Type B pancreatic cell (in vitro differentiated cells): Measurements from ENCODE around the gene RNF34. TPM values are rescaled to one million over a fixed set of nuclear protein-coding genes. Genes with fewer than 3 reads are reported as not detected.

Source experiments
- DNase-seq: peaks from one replicate; pipeline ENCODE4 v3.0.0; 2021; ENCODE audit warnings: mixed read lengths; ENCODE audit not compliant: unreplicated experiment; ENCODE audit errors: extremely low spot score
- H3K27ac Mint-ChIP-seq: 2 replicates; pipeline ENCODE4 v1.8.0; 2021; ENCODE audit warnings: mild to moderate bottlenecking, mixed read lengths
- H3K27me3 Mint-ChIP-seq: 2 replicates; pipeline ENCODE4 v1.8.0; 2021; ENCODE audit warnings: mixed read lengths
- H3K36me3 Mint-ChIP-seq: 2 replicates; pipeline ENCODE4 v1.8.0; 2021; ENCODE audit warnings: mixed read lengths
- H3K4me1 Mint-ChIP-seq: one replicate; pipeline ENCODE4 v1.8.0; 2021; ENCODE audit warnings: mixed read lengths; ENCODE audit not compliant: unreplicated experiment
- H3K4me3 Mint-ChIP-seq: 2 replicates; pipeline ENCODE4 v1.8.0; 2021; ENCODE audit warnings: mild to moderate bottlenecking, mixed read lengths
- H3K9me3 Mint-ChIP-seq: 2 replicates; pipeline ENCODE4 v1.8.0; 2021; ENCODE audit warnings: mixed read lengths
- total RNA-seq: library from RNA; stranded (reverse); gene quantifications from 2 replicates; pipeline ENCODE4 v1.2.1, GENCODE V29; 2021; ENCODE audit warnings: low replicate concordance
- TF ChIP-seq, protein P1 (sequence below): fragments of 200-600 bp; sonication (generic); conservative IDR thresholded peaks from 2 replicates; pipeline ENCODE4 v1.5.0; 2021; ENCODE audit warnings: antibody characterized with exemption, mild to moderate bottlenecking

RNF34 gene
- total RNA-seq, 1 donor from 2014 or later = 47.8 TPM

DNA sequence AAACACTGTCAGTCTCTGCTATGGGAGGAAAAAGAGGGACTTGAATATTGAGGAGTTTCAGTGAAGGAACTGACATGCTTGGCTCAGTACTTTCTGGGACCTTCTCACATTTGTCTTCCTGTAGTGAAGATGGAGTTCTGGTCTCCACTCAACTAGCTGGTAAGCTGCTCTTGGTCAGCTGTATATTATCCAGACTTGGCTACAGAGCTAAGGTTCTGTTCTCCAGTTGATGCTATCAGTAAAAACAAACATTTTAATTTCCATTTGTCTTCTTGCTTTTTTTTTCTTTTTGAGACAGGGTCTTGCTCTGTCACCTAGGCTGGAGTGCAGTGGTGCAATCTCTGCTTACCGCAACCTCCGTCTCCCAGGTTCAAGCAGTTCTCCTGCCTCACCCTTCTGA, 5.3 kb downstream of the RNF34 start:
- H3K27ac Mint-ChIP-seq = no peak overlapping the region
- no peaks in the 10 kb centered on the region for H3K27me3 Mint-ChIP-seq
- peaks cover 26% of the 10 kb centered on the region for H3K4me1 Mint-ChIP-seq
- DNase-seq = no peak
- H3K36me3 Mint-ChIP-seq = peaks cover 11% of the 10 kb centered on the region
- no peaks in the 10 kb centered on the region for H3K9me3 Mint-ChIP-seq
- TF ChIP-seq, protein P1, sequence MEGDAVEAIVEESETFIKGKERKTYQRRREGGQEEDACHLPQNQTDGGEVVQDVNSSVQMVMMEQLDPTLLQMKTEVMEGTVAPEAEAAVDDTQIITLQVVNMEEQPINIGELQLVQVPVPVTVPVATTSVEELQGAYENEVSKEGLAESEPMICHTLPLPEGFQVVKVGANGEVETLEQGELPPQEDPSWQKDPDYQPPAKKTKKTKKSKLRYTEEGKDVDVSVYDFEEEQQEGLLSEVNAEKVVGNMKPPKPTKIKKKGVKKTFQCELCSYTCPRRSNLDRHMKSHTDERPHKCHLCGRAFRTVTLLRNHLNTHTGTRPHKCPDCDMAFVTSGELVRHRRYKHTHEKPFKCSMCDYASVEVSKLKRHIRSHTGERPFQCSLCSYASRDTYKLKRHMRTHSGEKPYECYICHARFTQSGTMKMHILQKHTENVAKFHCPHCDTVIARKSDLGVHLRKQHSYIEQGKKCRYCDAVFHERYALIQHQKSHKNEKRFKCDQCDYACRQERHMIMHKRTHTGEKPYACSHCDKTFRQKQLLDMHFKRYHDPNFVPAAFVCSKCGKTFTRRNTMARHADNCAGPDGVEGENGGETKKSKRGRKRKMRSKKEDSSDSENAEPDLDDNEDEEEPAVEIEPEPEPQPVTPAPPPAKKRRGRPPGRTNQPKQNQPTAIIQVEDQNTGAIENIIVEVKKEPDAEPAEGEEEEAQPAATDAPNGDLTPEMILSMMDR = no peak
- H3K4me3 Mint-ChIP-seq = no peak overlapping the region

DNA sequence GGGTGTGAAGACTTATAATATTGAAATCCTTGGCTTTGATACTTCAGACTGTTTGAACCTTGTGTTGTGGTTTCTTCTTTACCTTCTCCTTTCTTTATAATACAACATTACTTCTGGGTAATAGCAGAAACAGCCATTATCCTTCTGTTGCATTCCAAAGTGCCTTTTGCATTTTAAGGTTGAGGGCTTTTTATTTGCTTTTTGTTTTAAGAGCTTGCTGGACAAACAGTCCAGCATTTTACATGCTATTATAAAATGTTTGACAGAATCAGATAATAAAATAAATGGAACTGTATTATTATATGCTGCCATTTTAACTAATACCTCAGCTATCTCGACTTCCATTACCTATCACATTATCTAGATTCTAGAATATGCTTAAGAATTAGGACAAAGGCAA, 14.0 kb downstream of the RNF34 start:
- no peaks in the 10 kb centered on the region for H3K27me3 Mint-ChIP-seq
- H3K4me1 Mint-ChIP-seq = peaks cover 3% of the 10 kb centered on the region
- H3K9me3 Mint-ChIP-seq = no peaks in the 10 kb centered on the region
- H3K27ac Mint-ChIP-seq = no peak overlapping the region
- H3K4me3 Mint-ChIP-seq = no peak overlapping the region
- H3K36me3 Mint-ChIP-seq = peaks cover 14% of the 10 kb centered on the region
- no peak for DNase-seq
- TF ChIP-seq, protein P1 = no peak

DNA sequence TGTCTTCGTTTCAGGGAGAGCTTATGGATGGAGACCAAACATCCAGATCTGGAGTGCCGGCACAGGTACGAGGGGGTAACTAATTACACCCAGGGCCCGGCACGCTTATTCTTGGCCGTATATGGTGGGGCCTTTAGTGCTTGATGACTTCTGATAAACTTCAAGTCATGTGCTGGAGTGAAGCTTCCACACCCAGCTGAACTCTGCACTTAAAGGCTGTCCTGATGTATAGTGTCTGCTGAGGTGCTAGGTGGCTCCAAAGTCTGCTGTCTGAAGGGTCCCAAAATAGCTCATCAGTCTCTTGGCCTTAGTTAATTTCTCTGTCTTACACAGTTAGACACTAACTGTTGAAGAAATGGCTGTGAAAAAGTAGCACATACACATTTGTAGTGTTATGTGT, 17.9 kb downstream of the RNF34 start:
- peaks cover 23% of the 10 kb centered on the region for H3K36me3 Mint-ChIP-seq
- no peak overlapping the region for H3K4me3 Mint-ChIP-seq
- H3K4me1 Mint-ChIP-seq = no peaks in the 10 kb centered on the region
- H3K27ac Mint-ChIP-seq = no peak overlapping the region
- TF ChIP-seq, protein P1 = no peak
- no peaks in the 10 kb centered on the region for H3K9me3 Mint-ChIP-seq
- no peak for DNase-seq
- no peaks in the 10 kb centered on the region for H3K27me3 Mint-ChIP-seq

DNA sequence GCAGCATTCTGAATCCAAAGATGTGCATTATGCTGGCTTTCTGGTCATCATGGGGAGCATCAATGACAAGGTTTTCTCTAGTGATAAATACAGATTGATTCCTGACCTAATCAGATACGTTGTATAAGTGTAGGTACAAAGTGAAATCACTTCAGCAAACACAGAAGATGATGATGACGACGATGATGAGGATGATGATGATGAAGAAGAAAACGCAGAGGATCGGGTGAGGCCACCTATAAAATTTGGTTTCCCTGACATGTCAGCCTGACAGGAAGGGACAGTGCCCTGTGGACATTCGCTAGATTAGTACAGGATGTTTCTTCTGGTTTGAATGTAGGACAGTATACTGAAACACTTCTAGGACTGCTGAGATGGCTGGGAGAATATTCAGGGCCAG, 20.2 kb downstream of the RNF34 start:
- Mint-ChIP-seq H3K36me3 (peaks cover 21% of the 10 kb centered on the region), H3K27ac (no peak overlapping the region), H3K27me3 (no peaks in the 10 kb centered on the region), H3K9me3 (no peaks in the 10 kb centered on the region), H3K4me1 (no peaks in the 10 kb centered on the region), H3K4me3 (no peak overlapping the region)
- no peak for DNase-seq
- TF ChIP-seq, protein P1 = no peak

DNA sequence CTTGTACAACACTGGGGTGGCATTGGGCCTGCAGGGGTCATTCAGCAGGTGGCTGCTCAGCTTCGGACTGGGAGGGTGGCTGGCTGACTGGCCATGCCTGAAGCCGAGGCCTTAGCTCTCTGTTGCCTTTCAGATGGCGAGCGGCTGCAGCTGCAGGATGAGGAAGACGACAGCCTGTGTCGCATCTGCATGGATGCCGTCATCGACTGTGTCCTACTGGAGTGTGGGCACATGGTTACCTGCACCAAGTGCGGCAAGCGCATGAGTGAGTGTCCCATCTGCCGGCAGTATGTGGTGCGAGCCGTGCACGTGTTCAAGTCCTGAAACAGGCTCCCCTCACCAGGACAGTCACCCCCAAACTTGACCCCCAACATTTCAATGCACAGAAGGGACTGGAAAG, 23.3 kb downstream of the RNF34 start:
- H3K9me3 Mint-ChIP-seq = no peaks in the 10 kb centered on the region
- no peak overlapping the region for H3K4me3 Mint-ChIP-seq
- H3K27me3 Mint-ChIP-seq = no peaks in the 10 kb centered on the region
- H3K27ac Mint-ChIP-seq = no peak overlapping the region
- DNase-seq = no peak
- H3K4me1 Mint-ChIP-seq = no peaks in the 10 kb centered on the region
- H3K36me3 Mint-ChIP-seq = peaks cover 21% of the 10 kb centered on the region
- TF ChIP-seq, protein P1 = no peak
